ENCODE data around the gene PLD1.

The PLD1 gene

GRCh38 chr3:171846597-171846996, 36.3 kb upstream of the PLD1 start:
- Histone ChIP-seq H3K4me3 (ENCODE audit: insufficient read depth, low read depth, low read length, poor library complexity, severe bottlenecking) (no peak overlapping the region), H3K36me3 (ENCODE audit: control insufficient read depth, insufficient read depth, low read length) (no peaks in the 10 kb centered on the region), H3K9me3 (ENCODE audit: control insufficient read depth, low read length) (no peaks in the 10 kb centered on the region), H3K4me1 (ENCODE audit: control insufficient read depth, insufficient read depth, low read length, poor library complexity, severe bottlenecking) (no peaks in the 10 kb centered on the region), H3K27ac (ENCODE audit: insufficient read depth, low read length, poor library complexity, severe bottlenecking) (no peak overlapping the region), H3K27me3 (replicated peaks; ENCODE audit: control insufficient read depth, insufficient read depth, low read length, poor library complexity, severe bottlenecking) (no peaks in the 10 kb centered on the region)
- no peak for DNase-seq

GRCh38 chr3:171845481-171846284, 35.4 kb upstream of the PLD1 start:
- H3K27me3 ChIP-seq (replicated peaks; ENCODE audit: control insufficient read depth, insufficient read depth, low read length, poor library complexity, severe bottlenecking): no peaks in the 10 kb centered on the region
- H3K27ac ChIP-seq (ENCODE audit: insufficient read depth, low read length, poor library complexity, severe bottlenecking): no peak overlapping the region
- no peak for DNase-seq
- no peaks in the 10 kb centered on the region for H3K36me3 ChIP-seq (ENCODE audit: control insufficient read depth, insufficient read depth, low read length)
- H3K9me3 ChIP-seq (ENCODE audit: control insufficient read depth, low read length): no peaks in the 10 kb centered on the region
- no peaks in the 10 kb centered on the region for H3K4me1 ChIP-seq (ENCODE audit: control insufficient read depth, insufficient read depth, low read length, poor library complexity, severe bottlenecking)
- H3K4me3 ChIP-seq (ENCODE audit: insufficient read depth, low read depth, low read length, poor library complexity, severe bottlenecking): no peak overlapping the region

GRCh38 chr3:171844873-171845272, 34.6 kb upstream of the PLD1 start:
- H3K4me3 ChIP-seq (ENCODE audit: insufficient read depth, low read depth, low read length, poor library complexity, severe bottlenecking): no peak overlapping the region
- DNase-seq: no peak
- H3K36me3 ChIP-seq (ENCODE audit: control insufficient read depth, insufficient read depth, low read length): no peaks in the 10 kb centered on the region
- no peaks in the 10 kb centered on the region for H3K4me1 ChIP-seq (ENCODE audit: control insufficient read depth, insufficient read depth, low read length, poor library complexity, severe bottlenecking)
- H3K9me3 ChIP-seq (ENCODE audit: control insufficient read depth, low read length): no peaks in the 10 kb centered on the region
- no peaks in the 10 kb centered on the region for H3K27me3 ChIP-seq (replicated peaks; ENCODE audit: control insufficient read depth, insufficient read depth, low read length, poor library complexity, severe bottlenecking)
- no peak overlapping the region for H3K27ac ChIP-seq (ENCODE audit: insufficient read depth, low read length, poor library complexity, severe bottlenecking)

GRCh38 chr3:171842864-171843518, 32.7 kb upstream of the PLD1 start, which contains the start of gene TMEM212:
Gene TMEM212 (plus strand): TSS chr3:171843349. CDS start chr3:171843384, 35 bp downstream.
- no peak for DNase-seq
- no peaks in the 10 kb centered on the region for H3K27me3 ChIP-seq (replicated peaks; ENCODE audit: control insufficient read depth, insufficient read depth, low read length, poor library complexity, severe bottlenecking)
- no peak within 1 kb of the TSS for H3K27ac ChIP-seq (ENCODE audit: insufficient read depth, low read length, poor library complexity, severe bottlenecking)
- no peaks in the 10 kb centered on the region for H3K4me1 ChIP-seq (ENCODE audit: control insufficient read depth, insufficient read depth, low read length, poor library complexity, severe bottlenecking)
- H3K4me3 ChIP-seq (ENCODE audit: insufficient read depth, low read depth, low read length, poor library complexity, severe bottlenecking): no peak within 1 kb of the TSS
- H3K9me3 ChIP-seq (ENCODE audit: control insufficient read depth, low read length): no peaks in the 10 kb centered on the region
- no peaks in the 10 kb centered on the region for H3K36me3 ChIP-seq (ENCODE audit: control insufficient read depth, insufficient read depth, low read length)

- no peak overlapping the region for H3K4me3 ChIP-seq (ENCODE audit: insufficient read depth, low read depth, low read length, poor library complexity, severe bottlenecking)
- no peak for DNase-seq
- no peaks in the 10 kb centered on the region for H3K27me3 ChIP-seq (replicated peaks; ENCODE audit: control insufficient read depth, insufficient read depth, low read length, poor library complexity, severe bottlenecking)
- no peak overlapping the region for H3K27ac ChIP-seq (ENCODE audit: insufficient read depth, low read length, poor library complexity, severe bottlenecking)
- no peaks in the 10 kb centered on the region for H3K4me1 ChIP-seq (ENCODE audit: control insufficient read depth, insufficient read depth, low read length, poor library complexity, severe bottlenecking)
- no peaks in the 10 kb centered on the region for H3K36me3 ChIP-seq (ENCODE audit: control insufficient read depth, insufficient read depth, low read length)
- H3K9me3 ChIP-seq (ENCODE audit: control insufficient read depth, low read length): no peaks in the 10 kb centered on the region
These were observed 31.3 kb upstream of the PLD1 start for GRCh38 chr3:171841620-171842000.

GRCh38 chr3:171840811-171841619, 30.7 kb upstream of the PLD1 start:
- no peak overlapping the region for H3K27ac ChIP-seq (ENCODE audit: insufficient read depth, low read length, poor library complexity, severe bottlenecking)
- no peak overlapping the region for H3K4me3 ChIP-seq (ENCODE audit: insufficient read depth, low read depth, low read length, poor library complexity, severe bottlenecking)
- H3K4me1 ChIP-seq (ENCODE audit: control insufficient read depth, insufficient read depth, low read length, poor library complexity, severe bottlenecking): no peaks in the 10 kb centered on the region
- DNase-seq: no peak
- H3K27me3 ChIP-seq (replicated peaks; ENCODE audit: control insufficient read depth, insufficient read depth, low read length, poor library complexity, severe bottlenecking): no peaks in the 10 kb centered on the region
- no peaks in the 10 kb centered on the region for H3K36me3 ChIP-seq (ENCODE audit: control insufficient read depth, insufficient read depth, low read length)
- no peaks in the 10 kb centered on the region for H3K9me3 ChIP-seq (ENCODE audit: control insufficient read depth, low read length)

GRCh38 chr3:171840445-171840810, 30.1 kb upstream of the PLD1 start:
- H3K4me3 ChIP-seq (ENCODE audit: insufficient read depth, low read depth, low read length, poor library complexity, severe bottlenecking): no peak overlapping the region
- no peak overlapping the region for H3K27ac ChIP-seq (ENCODE audit: insufficient read depth, low read length, poor library complexity, severe bottlenecking)
- H3K9me3 ChIP-seq (ENCODE audit: control insufficient read depth, low read length): no peaks in the 10 kb centered on the region
- no peak for DNase-seq
- no peaks in the 10 kb centered on the region for H3K36me3 ChIP-seq (ENCODE audit: control insufficient read depth, insufficient read depth, low read length)
- H3K4me1 ChIP-seq (ENCODE audit: control insufficient read depth, insufficient read depth, low read length, poor library complexity, severe bottlenecking): no peaks in the 10 kb centered on the region
- H3K27me3 ChIP-seq (replicated peaks; ENCODE audit: control insufficient read depth, insufficient read depth, low read length, poor library complexity, severe bottlenecking): no peaks in the 10 kb centered on the region

GRCh38 chr3:171839270-171839669, 29.0 kb upstream of the PLD1 start:
- Histone ChIP-seq H3K4me3 (ENCODE audit: insufficient read depth, low read depth, low read length, poor library complexity, severe bottlenecking) (no peak overlapping the region), H3K4me1 (ENCODE audit: control insufficient read depth, insufficient read depth, low read length, poor library complexity, severe bottlenecking) (no peaks in the 10 kb centered on the region), H3K27me3 (replicated peaks; ENCODE audit: control insufficient read depth, insufficient read depth, low read length, poor library complexity, severe bottlenecking) (no peaks in the 10 kb centered on the region), H3K36me3 (ENCODE audit: control insufficient read depth, insufficient read depth, low read length) (no peaks in the 10 kb centered on the region), H3K27ac (ENCODE audit: insufficient read depth, low read length, poor library complexity, severe bottlenecking) (no peak overlapping the region), H3K9me3 (ENCODE audit: control insufficient read depth, low read length) (no peaks in the 10 kb centered on the region)
- DNase-seq: no peak

GRCh38 chr3:171838218-171838720, 28.0 kb upstream of the PLD1 start:
- DNase-seq: no peak
- Histone ChIP-seq H3K4me3 (ENCODE audit: insufficient read depth, low read depth, low read length, poor library complexity, severe bottlenecking) (no peak overlapping the region), H3K27me3 (replicated peaks; ENCODE audit: control insufficient read depth, insufficient read depth, low read length, poor library complexity, severe bottlenecking) (no peaks in the 10 kb centered on the region), H3K4me1 (ENCODE audit: control insufficient read depth, insufficient read depth, low read length, poor library complexity, severe bottlenecking) (no peaks in the 10 kb centered on the region), H3K9me3 (ENCODE audit: control insufficient read depth, low read length) (no peaks in the 10 kb centered on the region), H3K27ac (ENCODE audit: insufficient read depth, low read length, poor library complexity, severe bottlenecking) (no peak overlapping the region), H3K36me3 (ENCODE audit: control insufficient read depth, insufficient read depth, low read length) (no peaks in the 10 kb centered on the region)

Data from effector memory CD4-positive, alpha-beta T cell (primary cell).